Esophagus squamous epithelium (tissue), 4 donors: ENCODE results near the gene SIN3A.

Experiments used
- CTCF ChIP-seq, 6 experiments: fragments of 450-650 bp in 4 of 6; fragments of 200-600 bp in 2 of 6; sonication (generic) in 2 of 6; IDR thresholded peaks; one replicate each; pipeline ENCODE4 v1.5.1; 2016 to 2019; ENCODE audit warnings: antibody characterized with exemption in 6 of 6, mild to moderate bottlenecking in 4 of 6, moderate library complexity in 4 of 6
- POLR2A ChIP-seq, 4 donors: fragments of 450-650 bp; IDR thresholded peaks; one replicate each; pipeline ENCODE4 v1.6.1; 2017; ENCODE audit warnings: antibody characterized with exemption in 4 of 4, mild to moderate bottlenecking in 4 of 4, moderate library complexity in 3 of 4

- TF ChIP-seq POLR2A (IDR thresholded peaks at IDR 0.05) (no peak), CTCF (IDR thresholded peaks at IDR 0.05) (no peak)
Observed at GRCh38 chr15:75339531-75340240, 111.8 kb downstream of the SIN3A start.
